Motor neuron (in vitro differentiated cells): ENCODE data around the gene HMGXB3. TPM values are rescaled to one million over a fixed set of nuclear protein-coding genes. Genes with fewer than 3 reads are reported as not detected.
"Not testable (repeated sequence)": the region's sequence is repeated elsewhere in the genome, so short reads cannot be mapped to it uniquely, and the experiment has no call there.

Experiments
- ATAC-seq, 8 experiments: fragments of 200-7000 bp; cut with Tn5 transposase; replicated peaks in 6 of 8; 2 replicates each; pipeline ENCODE4 v1.8.0; 2021; ENCODE audit warnings: mild to moderate bottlenecking in 8 of 8, moderate library complexity in 8 of 8
- H3K27ac ChIP-seq, 2 donors: fragments of 250-450 bp; sonication (Bioruptor Pico); 2 replicates each; pipeline ENCODE4 v1.9.0; 2021; ENCODE audit warnings: antibody characterized with exemption in 2 of 2, mild to moderate bottlenecking in 2 of 2, moderate library complexity in 1 of 2
- H3K4me1 ChIP-seq, 2 donors: fragments of 250-450 bp; sonication (Bioruptor Pico); replicated peaks in 1 of 2; 2 replicates each; pipeline ENCODE4 v1.6.1; 2021; ENCODE audit warnings: antibody characterized with exemption in 2 of 2, mild to moderate bottlenecking in 2 of 2, moderate library complexity in 1 of 2
- H3K4me3 ChIP-seq, 5 donors: fragments of 250-450 bp; sonication (Bioruptor Pico); 2 replicates each; pipeline ENCODE4 v1.9.0; 2021; ENCODE audit warnings: antibody characterized with exemption in 5 of 5, mild to moderate bottlenecking in 5 of 5, moderate library complexity in 4 of 5
- WGBS, 10 experiments: fragments of 450-650 bp; shearing (Covaris generic); methylation state at CpG; one replicate each; pipeline ENCODE4 v1.0.0; 2022; 5-methylcytosine and 5-hydroxymethylcytosine counted together
- in situ Hi-C, 9 experiments: fragments of 400-800 bp; cut with MboI; loops; one replicate each; pipeline ENCODE4 v1.15.0; 2021; ENCODE audit warnings: low sequenced_read_pairs in 9 of 9, low pct_unique_long_range_greater_than_20kb in 2 of 9; ENCODE audit not compliant: unreplicated experiment in 9 of 9
- total RNA-seq, 8 experiments: library from RNA; unstranded; fragments of 300-600 nt; gene quantifications; 2 replicates each; pipeline versions ENCODE4 v1.2.3 to v1.2.4, GENCODE V29; 2022

Gene HMGXB3
- total RNA-seq, 8 experiments from 2014 or later, result 16.2 to 46.4 (median 26.1) TPM

DNA sequence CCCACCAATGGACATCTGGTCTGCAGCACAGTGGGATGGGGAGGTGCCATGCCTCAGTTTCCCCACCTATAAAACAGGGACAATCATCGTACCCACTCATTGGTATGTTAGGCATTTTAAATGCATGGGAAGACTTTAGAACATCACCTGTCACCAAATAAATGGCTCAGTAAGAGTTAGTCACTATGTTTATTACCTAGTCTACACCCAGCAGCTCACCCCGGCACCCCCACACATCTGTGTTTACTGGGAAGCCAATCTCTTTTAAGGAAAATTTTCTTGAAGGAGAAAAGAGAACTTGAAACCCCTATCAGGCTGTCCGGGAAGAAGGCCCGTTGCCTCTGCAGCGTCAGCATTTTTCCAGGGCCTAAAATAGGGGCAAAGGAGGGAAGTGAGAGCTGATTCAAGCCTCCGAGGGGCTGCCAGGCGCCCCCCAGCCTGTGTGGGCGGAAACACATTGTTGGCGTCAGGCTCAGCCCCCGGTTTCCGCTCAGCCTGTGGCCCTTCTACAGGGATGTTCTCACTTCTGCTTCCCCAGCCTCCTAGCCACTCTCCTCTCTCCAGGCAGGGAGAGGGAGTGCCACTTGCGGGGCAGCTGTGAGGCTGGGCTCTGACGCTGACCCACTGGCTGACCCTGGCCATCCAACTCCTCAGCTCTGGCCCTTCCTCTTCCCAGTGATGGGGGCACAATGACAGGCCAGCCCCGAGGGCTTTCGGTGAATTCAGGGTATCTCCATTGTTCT is 81.2 kb downstream of the HMGXB3 start:
- peak in 2 of 8 experiments; percentile 23 to 51 for ATAC-seq
- peaks cover 0 to 5% of the 10 kb centered on the region in 2 donors for H3K4me1 ChIP-seq
- no peak overlapping the region for H3K4me3 ChIP-seq
- H3K27ac ChIP-seq, result no peak overlapping the region
- 0 to 100% (median 43%) methylated on average over 1 to 6 of the region's 15 CpGs; no CpG with 5 or more reads in 1 of the 10 experiments for WGBS, 10 experiments
- in situ Hi-C loops, result no loop called here

DNA sequence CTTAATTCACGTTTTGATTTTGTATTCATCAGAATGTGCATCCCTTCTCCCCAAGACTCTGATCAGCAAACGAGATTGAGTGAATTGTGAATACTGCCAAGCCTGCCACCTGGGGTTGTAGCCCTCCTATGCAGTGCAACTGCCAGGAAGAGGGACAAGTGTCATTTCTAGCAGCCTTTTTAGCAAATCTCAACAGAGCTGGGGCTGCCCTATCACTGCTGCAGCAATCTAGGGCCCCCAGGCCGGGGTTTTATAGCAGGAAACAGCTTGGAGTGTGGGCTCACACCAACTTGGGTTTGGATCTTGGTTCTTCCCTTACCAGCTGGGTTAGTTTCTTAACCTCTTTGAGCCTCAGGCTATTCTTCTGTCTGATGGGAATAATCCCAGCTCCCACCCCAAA is 81.8 kb downstream of the HMGXB3 start:
- WGBS, 10 experiments, result 42 to 100% (median 63%) methylated on average over 1 to 3 of the region's 3 CpGs; no CpG with 5 or more reads in 5 of the 10 experiments
- peaks cover 0 to 5% of the 10 kb centered on the region in 2 donors for H3K4me1 ChIP-seq
- in situ Hi-C loops, result no loop called here
- H3K4me3 ChIP-seq, result no peak overlapping the region
- no peak for ATAC-seq
- H3K27ac ChIP-seq, result no peak overlapping the region

DNA sequence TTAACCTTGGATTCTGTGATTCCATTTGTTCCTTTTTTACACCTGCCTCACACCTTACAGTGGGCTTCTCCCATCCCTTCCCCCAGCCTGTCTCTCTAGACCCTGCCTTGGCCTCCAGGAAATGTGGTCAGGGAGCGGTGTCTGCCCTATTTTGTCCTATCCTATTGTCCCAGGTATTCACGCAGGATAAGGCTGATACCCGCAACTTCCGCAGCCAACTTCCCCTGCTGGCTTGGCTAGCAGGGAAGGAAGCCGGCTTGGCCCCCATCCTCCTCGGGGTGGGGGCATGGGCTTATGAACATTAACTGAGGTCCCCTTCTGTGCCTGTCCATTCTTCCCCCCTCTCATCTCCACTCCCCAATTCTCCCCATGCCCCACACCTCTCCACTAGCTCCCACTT is 82.3 kb downstream of the HMGXB3 start:
- 60 to 95% (median 82%) methylated on average over 1 to 6 of the region's 6 CpGs; no CpG with 5 or more reads in 6 of the 10 experiments for WGBS, 10 experiments
- Histone ChIP-seq H3K4me3 (no peak overlapping the region), H3K4me1 (peaks cover 0 to 5% of the 10 kb centered on the region in 2 donors), H3K27ac (no peak overlapping the region)
- in situ Hi-C loops, result no loop called here
- no peak for ATAC-seq

DNA sequence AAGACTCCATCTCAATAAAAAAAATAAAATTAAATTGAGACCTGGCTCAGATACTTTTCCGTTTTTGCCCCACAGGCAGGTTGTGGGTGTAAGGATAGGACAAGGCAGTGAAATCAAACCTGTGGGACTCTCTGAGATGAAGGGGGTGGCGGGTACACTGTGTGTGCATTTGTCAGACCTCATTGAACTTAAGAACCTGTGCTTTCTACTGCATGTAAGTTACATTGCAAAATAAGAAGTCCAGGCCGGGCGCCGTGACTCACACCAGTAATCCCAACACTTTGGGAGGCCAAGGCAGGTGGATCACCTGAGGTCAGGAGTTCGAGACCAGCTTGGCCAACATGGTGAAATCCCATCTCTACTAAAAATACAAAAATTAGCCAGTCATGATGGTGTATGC is 84.2 kb downstream of the HMGXB3 start:
- in situ Hi-C loops, H3K27ac ChIP-seq, H3K4me3 ChIP-seq, H3K4me1 ChIP-seq, ATAC-seq: not testable (repeated sequence)
- 13 to 100% (median 80%) methylated on average over 1 to 4 of the region's 6 CpGs; no CpG with 5 or more reads in 4 of the 10 experiments for WGBS, 10 experiments

DNA sequence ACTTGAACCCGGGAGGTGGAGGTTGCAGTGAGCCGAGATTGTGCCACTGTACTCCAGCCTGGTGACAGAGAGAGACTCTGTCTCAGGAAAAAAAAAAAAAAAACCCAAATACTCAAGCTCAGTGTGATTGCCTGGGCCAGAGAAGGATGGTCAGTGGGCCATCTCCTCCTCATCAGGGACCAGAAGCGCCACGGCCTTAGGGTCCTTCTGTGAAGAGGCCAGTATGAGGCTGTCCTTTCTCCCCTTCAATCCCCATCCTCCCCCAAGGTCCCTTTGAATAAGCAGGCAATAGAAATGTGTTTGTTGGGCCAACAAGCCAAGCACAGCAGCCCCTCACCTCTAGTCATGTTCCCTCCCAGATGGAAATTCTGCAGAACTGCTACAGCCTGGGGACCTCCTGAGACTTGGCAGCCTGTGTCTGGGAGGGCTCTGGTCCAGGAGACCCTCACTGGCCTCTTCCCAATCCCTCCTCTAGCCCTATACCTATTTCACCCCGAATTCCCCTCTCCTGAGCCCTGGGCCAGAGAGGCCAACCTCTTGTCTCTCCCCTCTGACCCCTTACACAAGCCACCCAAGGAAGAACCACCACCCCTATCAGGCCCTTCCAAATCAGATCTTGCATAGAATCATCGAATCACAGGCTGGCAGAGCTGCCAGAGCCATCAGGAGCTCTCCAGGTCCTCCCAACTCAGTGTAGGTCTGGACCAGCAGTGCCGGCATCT is 84.8 kb downstream of the HMGXB3 start:
- no peak overlapping the region for H3K4me3 ChIP-seq
- WGBS, 10 experiments, result 0 to 100% (median 76%) methylated on average over 1 to 5 of the region's 7 CpGs; no CpG with 5 or more reads in 4 of the 10 experiments
- no peak for ATAC-seq
- H3K27ac ChIP-seq, result no peak overlapping the region
- in situ Hi-C loops, result no loop called here
- peaks cover 0 to 5% of the 10 kb centered on the region in 2 donors for H3K4me1 ChIP-seq

DNA sequence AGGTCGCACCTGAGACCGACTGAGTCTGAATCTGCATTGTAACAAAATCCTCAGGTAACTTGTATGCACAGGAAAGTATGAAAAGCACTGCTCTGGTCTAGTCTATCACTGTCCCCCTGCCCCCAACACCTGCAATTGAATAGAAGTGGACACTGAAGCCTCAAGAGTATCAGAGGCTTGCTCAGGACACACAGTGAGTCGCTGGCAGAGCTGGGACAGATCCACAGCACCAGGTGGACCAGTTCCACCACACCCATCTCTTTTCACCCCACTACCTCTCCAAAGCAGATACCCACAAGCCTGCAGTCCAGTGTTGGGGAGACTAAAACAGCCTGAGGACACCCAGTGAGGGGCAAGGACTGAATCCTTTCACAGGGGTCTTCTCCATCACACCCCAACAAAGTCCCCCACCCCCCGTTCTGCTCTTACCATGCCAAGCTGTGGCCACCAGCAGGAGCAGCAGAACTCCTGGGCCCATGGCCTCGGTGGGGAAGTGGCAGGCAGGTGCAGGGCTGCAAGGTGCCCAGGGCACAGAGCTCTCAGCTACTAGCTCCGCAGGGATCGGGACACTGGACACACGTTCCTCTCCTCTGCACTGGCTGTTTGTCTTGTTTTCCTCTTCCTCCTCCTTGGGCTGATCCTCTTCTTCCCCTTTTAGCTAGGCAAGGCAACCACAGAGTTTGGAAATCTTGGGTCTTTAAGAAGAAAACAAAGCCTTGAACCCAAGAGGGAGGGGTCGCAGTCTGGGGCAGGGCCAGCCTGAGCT is 85.6 kb downstream of the HMGXB3 start, which contains the start of gene CSF1R:
TSS of gene CSF1R (minus strand) at position 605 of the 766 bp plus-strand sequence. CDS start at position 478, 127 bp downstream.
- 56 to 92% (median 82%) methylated on average over 1 to 4 of the region's 9 CpGs; no CpG with 5 or more reads in 5 of the 10 experiments for WGBS, 10 experiments
- Histone ChIP-seq H3K4me3 (no peak within 1 kb of the TSS), H3K27ac (no peak within 1 kb of the TSS), H3K4me1 (peaks cover 0 to 5% of the 10 kb centered on the region in 2 donors)
- ATAC-seq, result no peak
- in situ Hi-C loops, result no loop called here

DNA sequence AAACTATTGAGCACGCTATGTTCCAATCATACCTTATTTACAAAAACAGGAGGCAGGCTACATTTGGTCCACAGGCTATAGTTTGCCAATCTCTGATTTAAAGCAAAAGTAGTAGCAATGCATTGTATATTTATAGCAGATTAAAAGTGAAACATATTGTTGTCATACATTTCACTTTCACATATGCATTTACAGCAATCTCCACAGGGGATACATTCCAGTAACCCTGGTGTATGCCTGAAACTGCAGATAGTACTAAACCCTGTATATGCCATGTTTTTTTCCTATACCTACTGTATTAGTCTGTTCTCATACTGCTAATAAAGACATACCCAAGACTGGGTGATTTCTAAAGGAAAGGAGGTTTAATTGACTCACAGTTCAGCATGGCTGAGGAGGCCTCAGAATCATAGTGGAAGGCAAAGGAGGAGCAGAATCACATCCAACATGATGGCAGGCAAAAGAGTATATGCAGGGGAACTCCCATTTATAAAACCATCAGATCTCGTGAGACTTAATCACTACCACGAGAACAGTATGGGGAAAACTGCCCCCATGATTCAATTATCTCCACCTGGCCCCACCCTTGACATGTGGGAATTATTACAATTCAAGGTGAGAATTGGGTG is 91.7 kb downstream of the HMGXB3 start:
- in situ Hi-C loops, result no loop called here
- 36 to 100% (median 75%) methylated on average over 1 to 3 of the region's 3 CpGs; no CpG with 5 or more reads in 1 of the 10 experiments for WGBS, 10 experiments
- Histone ChIP-seq H3K4me1 (no peaks in the 10 kb centered on the region), H3K4me3 (no peak overlapping the region), H3K27ac (no peak overlapping the region)
- no peak for ATAC-seq

DNA sequence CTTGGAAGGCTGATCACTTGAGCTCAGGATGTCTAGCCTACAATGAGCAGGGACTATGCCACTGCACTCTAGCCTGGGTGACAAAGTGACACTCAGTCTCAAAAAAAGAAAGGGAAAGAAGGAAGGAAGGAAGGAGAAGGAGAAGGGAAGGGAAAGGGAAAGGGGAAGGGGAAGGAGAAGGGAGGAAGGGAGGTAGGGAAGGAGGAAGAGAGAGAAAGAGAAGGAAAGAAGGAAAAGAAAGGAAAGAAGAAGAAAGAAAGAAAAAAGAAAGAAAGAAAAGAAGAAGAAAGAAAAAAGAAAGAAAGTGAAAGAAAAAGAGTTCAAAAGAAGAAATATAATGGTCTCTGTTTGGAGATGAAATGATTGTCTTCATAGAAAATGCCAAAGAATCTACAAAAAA is 96.6 kb downstream of the HMGXB3 start:
- Histone ChIP-seq H3K4me1 (no peaks in the 10 kb centered on the region), H3K4me3 (no peak overlapping the region), H3K27ac (no peak overlapping the region)
- no peak for ATAC-seq
- in situ Hi-C loops, result no loop called here

DNA sequence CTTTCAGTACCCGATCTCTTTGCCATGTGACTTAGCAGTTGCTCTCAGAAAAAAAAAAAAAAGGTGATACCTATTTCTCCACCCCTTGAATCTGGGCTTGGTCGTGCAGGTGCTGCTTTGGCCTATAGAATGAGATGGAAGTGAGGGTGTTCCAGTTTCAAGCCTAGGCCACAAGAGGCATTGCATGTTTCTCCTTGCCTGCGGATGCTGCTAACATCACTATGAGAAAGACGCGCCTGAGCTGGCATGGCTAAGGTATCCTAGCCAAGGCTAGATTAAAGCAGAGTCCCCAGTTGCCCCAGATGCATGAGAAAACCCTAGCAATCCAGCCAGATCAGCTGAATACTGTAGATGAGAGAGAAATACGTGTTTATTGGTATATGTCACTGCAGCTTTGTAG is 100.5 kb downstream of the HMGXB3 start:
- ATAC-seq, result peak in 1 of 8 experiments; percentile 19
- in situ Hi-C loops, result no loop called here
- Histone ChIP-seq H3K4me3 (no peak overlapping the region), H3K4me1 (no peaks in the 10 kb centered on the region), H3K27ac (no peak overlapping the region)
- WGBS, 10 experiments, result 20 to 85% (median 71%) methylated on average over 1 to 6 of the region's 6 CpGs; no CpG with 5 or more reads in 2 of the 10 experiments

Other genes with a start within 250 kb of the HMGXB3 start
- gene PDE6A, start 55.9 kb upstream of the HMGXB3 start, total RNA-seq, result under 1 TPM in 7 of 8 experiments, not detected in 1; 0.07 to 0.85 (median 0.27) TPM
- gene SLC26A2, start 40.0 kb upstream of the HMGXB3 start, total RNA-seq, result 10 to 100 TPM in 2 of 8 experiments, 1 to 10 TPM in 6; 6.9 to 17.0 (median 8.1) TPM
- 1 to 10 TPM; 3.9 to 7.3 (median 5.9) TPM for gene TIGD6, start 85 bp upstream of the HMGXB3 start, total RNA-seq
- gene CSF1R, start 85.8 kb downstream of the HMGXB3 start, total RNA-seq, result under 1 TPM; 0.16 to 0.94 (median 0.53) TPM
- gene PDGFRB, start 155.1 kb downstream of the HMGXB3 start, total RNA-seq, result 10 to 100 TPM in 3 of 8 experiments, 1 to 10 TPM in 4, under 1 TPM in 1; 0.38 to 42.4 (median 4.6) TPM
- under 1 TPM in 6 of 8 experiments, not detected in 2; 0.05 to 0.84 (median 0.36) TPM for gene CDX1, start 166.0 kb downstream of the HMGXB3 start, total RNA-seq
- gene SLC6A7, start 189.3 kb downstream of the HMGXB3 start, total RNA-seq, result 1 to 10 TPM in 1 of 8 experiments, under 1 TPM in 6, not detected in 1; 0.07 to 1.9 (median 0.14) TPM